Ecto neural progenitor cell (in vitro differentiated cells): ENCODE measurements around the gene STAT3.
A peak's percentile ranks its signal among the peaks of the same experiment; 100 is the strongest.
"Not testable (repeated sequence)": the region's sequence is repeated elsewhere in the genome, so short reads cannot be mapped to it uniquely, and the experiment has no call there.

Experiments
- DNase-seq: peaks from one replicate; pipeline ENCODE4 v3.0.0-alpha.2; 2018; ENCODE audit warnings: low spot score

Gene STAT3

GRCh38 chr17:42388381-42389134 is at the start of gene STAT3:
Gene STAT3 (minus strand): TSS chr17:42388442. CDS start chr17:42348516, 39,926 bp downstream.
- peak; percentile 100 for DNase-seq

DNA sequence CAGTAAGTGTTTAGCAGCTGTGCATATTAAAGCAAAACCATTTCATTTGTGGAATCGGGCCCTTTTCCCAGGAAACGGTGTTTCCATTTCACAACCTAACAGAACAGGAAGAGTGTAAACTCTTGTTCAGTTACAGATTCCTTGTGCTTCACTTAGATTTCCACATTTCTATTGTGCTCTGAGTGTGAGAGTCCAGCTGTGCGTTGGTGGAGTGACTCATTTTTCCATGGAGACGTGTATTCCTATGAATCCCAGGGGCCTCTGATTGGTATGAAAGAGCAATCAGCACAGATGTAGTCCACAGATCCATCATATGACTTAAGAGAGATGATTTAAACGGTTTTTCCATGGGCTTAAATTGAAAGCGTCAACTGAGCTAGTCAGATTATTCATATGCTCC is 48.1 kb upstream of the STAT3 start:
- no peak for DNase-seq

GRCh38 chr17:42431758-42432161 is 43.5 kb upstream of the STAT3 start:
- no peak for DNase-seq

DNA sequence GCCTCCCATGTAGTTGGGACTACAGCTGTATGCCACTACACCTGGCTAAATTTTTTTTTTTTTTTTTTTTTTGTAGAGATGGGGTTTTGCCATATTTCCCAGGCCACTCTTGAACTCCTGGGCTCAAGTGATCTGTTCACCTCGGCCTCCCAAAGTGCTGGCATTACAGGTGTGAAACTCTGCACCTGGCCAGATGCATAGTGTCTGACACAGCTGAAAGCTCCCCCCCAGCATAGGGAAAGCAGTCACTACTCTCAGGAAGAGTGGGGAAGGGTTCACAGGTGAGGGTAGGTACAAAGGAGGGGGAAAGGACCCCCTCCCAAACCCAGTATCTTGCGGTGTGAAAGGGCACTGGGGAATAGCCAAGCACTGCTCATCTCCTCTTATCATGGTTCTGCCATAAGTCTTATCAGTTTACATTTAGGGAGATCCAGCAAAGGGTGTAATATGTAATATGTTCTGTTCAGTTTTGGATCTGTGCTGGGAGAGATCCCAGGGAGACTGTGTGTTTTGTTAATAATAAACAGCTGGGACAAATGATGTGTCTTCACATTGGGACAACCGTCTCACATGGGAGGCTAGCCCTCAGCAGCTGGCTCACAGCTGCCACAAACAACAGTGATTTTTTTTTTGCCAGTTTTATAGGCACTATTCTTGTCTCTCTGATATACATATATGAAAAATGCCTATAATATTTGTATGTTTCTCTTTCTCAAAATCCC is 41.6 kb upstream of the STAT3 start:
- DNase-seq = no peak

GRCh38 chr17:42428141-42428944 is 40.1 kb upstream of the STAT3 start:
- peak; percentile 74 for DNase-seq

GRCh38 chr17:42424991-42425610 is 36.9 kb upstream of the STAT3 start:
- DNase-seq = no peak

DNA sequence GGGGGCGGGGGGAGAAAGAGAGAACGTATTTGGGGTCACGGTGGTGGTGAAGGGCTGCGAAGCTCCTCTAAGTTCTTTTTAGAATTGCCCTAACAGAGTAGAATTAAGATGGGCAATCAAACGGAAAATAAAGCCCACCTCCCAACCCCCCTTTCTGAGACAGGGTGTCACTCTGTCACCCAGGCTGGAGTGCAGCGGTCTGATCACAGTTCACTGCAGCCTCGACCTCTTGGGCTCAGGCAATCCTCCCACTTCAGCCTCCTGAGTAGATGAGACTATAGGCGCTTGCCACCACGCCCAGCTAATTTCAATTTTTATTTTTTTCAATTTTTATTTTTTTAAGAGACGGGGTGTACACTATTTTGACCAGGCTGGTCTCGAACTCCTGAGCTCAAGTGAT is 35.5 kb upstream of the STAT3 start:
- no peak for DNase-seq

- DNase-seq = peak; percentile 95
These were observed 34.9 kb upstream of the STAT3 start, which contains the start of gene CAVIN1 for GRCh38 chr17:42422958-42423712. Gene CAVIN1 (minus strand): TSS chr17:42423256. CDS start chr17:42423097, 159 bp downstream.

DNA sequence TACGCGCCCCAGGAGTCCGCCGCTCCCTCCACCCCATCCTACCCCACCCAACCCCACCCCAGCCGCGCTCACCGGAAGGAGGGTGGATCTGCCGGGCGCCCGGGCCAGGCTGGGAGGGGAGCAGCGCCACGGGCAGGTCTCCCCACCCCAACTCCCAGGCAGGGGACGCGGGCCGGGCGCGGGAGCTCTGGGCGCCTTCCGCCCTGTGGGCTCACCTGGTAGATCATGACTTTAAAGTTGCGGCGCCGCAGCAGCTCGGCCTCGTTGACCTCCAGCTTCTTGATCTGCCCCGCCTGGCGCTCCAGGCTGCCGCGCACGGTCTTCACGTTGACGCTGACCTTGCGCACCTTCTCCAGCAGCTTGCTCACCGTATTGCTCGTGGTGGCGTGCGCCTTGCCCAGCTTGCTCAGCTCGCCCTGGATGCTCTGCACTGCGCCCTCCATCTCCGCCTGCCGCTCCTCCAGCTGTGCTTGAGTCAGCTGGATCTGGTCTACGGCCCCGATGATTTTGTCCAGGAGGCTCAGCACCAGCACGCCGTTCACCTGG is 34.2 kb upstream of the STAT3 start:
- no peak for DNase-seq

GRCh38 chr17:42421507-42422338 is 33.5 kb upstream of the STAT3 start:
- DNase-seq = peak; percentile 71

GRCh38 chr17:42421136-42421506 is 32.9 kb upstream of the STAT3 start:
- DNase-seq = peak; percentile 53

GRCh38 chr17:42417981-42418380 is 29.7 kb upstream of the STAT3 start:
- not testable (repeated sequence) for DNase-seq

DNA sequence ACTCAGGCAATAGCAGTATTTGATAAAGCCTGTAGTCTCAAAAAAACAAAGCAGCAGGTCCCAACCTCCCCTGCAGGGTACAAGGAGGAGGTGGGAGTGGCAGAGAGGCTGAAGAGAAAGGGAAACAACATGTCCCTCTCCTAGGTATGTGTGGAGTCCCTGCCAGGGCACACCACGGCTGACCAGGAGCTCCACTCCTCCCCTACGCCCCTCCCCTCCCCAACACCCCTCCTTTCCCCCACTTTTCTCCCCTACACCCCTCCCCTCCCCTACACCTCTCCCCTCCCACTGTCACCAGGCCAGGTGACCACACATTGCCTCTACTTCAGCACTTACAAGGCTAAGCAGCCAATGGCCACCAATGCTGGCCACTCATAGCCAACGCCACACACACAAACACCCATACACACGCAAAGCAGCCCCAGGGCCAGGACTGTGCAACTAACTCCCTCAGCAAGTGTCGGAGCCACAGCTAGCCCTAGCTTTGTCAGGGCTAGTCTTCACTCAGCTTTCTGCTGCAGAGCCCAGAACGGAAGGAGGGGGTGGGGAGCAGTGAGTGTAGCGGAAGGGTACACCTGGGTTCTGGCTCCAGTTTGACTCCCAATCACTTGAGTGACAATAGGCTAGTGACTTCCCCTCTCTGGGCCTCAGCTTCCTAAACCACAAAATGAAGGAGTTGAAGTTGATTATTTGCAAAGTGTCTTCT is 26.6 kb upstream of the STAT3 start:
- no peak for DNase-seq

DNA sequence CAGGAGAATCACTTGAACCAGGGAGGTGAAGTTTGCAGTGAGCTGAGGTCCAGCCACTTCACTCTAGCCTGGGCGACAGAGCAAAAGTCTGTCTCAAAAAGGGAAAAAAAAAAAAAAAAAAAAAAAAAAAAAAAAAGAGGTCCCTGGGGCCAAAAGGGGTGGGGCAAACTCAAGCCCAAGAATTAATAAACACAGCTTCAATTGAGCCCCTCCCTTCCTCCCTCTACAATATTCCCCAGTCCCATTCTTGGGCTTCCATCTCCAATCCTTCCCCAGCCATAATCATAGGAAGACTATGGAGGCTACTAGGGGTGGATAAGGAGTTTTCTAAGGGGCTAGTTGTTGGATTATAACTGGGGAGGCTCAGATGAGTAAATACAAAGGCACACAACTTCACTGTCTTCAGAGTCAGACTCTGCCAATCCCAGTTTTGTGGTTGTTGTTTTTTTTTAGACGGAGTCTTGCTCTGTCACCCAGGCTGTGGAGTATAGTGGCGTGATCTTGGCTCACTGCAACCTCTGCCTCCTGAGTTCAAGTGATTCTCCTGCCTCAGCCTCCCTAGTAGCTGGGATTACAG is 25.3 kb upstream of the STAT3 start:
- DNase-seq = no peak

GRCh38 chr17:42411905-42412679 is 23.9 kb upstream of the STAT3 start:
- no peak for DNase-seq

DNA sequence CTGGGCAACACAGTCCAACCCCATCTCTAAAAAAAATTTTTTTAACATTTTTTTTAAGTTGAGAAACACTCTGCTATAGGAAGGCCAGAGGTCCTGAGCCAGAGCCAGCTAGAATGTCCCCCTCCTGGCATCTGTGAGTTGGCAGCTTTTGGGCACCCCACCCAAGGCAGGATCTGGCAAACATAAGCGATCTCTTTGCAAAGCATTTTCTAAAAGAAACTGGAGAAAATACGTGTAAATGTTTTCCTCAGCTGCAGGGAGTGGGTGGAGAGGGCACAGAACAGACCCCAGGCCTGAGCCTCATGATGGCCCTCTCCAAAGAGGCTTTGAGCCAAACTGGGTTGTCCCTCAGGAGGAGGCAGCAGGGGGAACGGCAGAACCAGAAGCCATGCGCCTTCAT is 23.1 kb upstream of the STAT3 start:
- DNase-seq = no peak

GRCh38 chr17:42410319-42410685 is 22.1 kb upstream of the STAT3 start:
- no peak for DNase-seq

DNA sequence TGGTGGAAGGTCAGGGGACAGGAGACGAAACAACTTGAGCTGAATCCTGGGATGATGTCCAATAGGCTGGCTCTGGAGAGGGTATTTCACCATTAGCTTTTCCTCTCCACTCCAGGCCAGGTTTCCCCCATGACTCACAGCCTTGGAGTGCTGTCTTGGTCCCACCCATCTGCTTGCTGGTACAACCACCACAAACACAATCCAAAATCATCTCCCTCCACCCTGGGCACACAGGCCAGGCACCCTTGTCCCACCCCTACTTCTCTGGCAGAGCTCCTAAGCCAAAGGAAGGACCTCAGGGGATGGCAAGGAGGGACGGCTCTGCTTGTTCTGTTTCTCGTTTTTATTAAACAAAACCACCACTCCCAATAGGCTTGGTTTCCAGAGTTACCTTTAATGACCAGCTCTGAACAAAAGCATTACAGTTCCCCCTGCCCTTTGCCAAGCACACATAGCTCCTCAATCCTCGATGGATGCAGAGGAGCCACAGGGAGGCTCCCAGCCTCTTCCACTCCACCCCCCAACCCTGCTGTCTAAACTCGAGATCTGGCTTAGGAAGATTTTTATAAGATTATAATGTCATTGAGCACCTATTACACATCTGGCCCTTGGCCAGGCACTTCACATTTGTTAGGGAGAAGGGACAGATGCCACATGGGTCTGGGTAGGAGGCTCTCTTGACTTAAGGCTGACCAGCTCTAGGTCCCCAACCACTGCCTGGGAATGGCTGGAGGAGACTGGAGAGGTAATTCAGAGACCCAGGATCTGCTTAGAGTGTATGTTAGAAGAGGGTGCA is 21.5 kb upstream of the STAT3 start:
- DNase-seq = no peak
